Pancreas (tissue), 10 donors: ENCODE data around the gene WDR82. TPM values are rescaled to one million over a fixed set of nuclear protein-coding genes. Genes with fewer than 3 reads are reported as not detected.

Source experiments
- ATAC-seq, 4 donors: fragments of 200-7000 bp; cut with Tn5 transposase; one replicate each; pipeline versions ENCODE4 v1.8.0 to v1.9.1; 2020; ENCODE audit warnings: mild to moderate bottlenecking in 4 of 4, moderate library complexity in 4 of 4
- DNase-seq, 6 donors: peaks; one replicate each; pipeline ENCODE4 v3.0.0-alpha.2; 2020
- FAIRE-seq: peaks from 2 replicates; lab custom pipeline; 2012; peaks lifted over from hg19 to GRCh38; lab: Jason Lieb, UNC
- H3K27ac ChIP-seq, 4 donors: fragments of 200-600 bp; sonication (generic); 1 replicate in 3 of 4; 2 replicates in 1 of 4; pipeline versions ENCODE4 v1.5.0 to v1.8.0; 2020
- H3K27me3 ChIP-seq, 4 donors: fragments of 200-600 bp; one replicate each; pipeline ENCODE4 v1.8.0; 2021
- H3K36me3 ChIP-seq, 3 donors: fragments of 200-600 bp; sonication (generic) in 1 of 3; one replicate each; pipeline versions ENCODE4 v1.5.0 to v1.8.0; 2020 to 2021
- H3K4me1 ChIP-seq, 3 donors: fragments of 200-600 bp; one replicate each; pipeline ENCODE4 v1.8.0; 2021
- H3K4me3 ChIP-seq, 4 donors: fragments of 200-600 bp; sonication (generic) in 2 of 4; one replicate each; pipeline versions ENCODE4 v1.5.0 to v1.8.0; 2020 to 2021
- H3K9me3 ChIP-seq, 4 donors: fragments of 200-600 bp; one replicate each; pipeline ENCODE4 v1.8.0; 2021
- CTCF ChIP-seq, 4 donors: fragments of 200-600 bp; sonication (generic) in 3 of 4; IDR thresholded peaks; one replicate each; pipeline versions ENCODE4 v1.5.0 to v1.8.0; 2021; ENCODE audit warnings: antibody characterized with exemption in 4 of 4
- WGBS, 2 donors: extraction: QIAGEN DNeasy Blood & Tissue Kit; methylation state at CpG; one replicate each; pipeline ENCODE4 v1.1.7; 2013; 5-methylcytosine and 5-hydroxymethylcytosine counted together
- intact Hi-C, 3 donors: fragments of 100-400 bp; cut with DNase I; formaldehyde crosslinking; loops; one replicate each; pipeline versions ENCODE4 v1.11.1 to v1.14.2; 2022
- polyA plus RNA-seq, 2 donors: library from polyadenylated mRNA; stranded (reverse); fragments of 200-250 nt; gene quantifications; one replicate each; pipeline ENCODE4 v1.2.3, GENCODE V29; 2013
- total RNA-seq, 6 donors: library from RNA; stranded (reverse); fragmentation: NEBNext Ultra II Directional in 4 of 6; extraction: Animal tissue kit (Norgen Biotek cat#: 25700) in 4 of 6; gene quantifications; one replicate each; pipeline versions ENCODE4 v1.2.1 to v1.2.4, GENCODE V29; 2021 to 2023
- donor health status: healthy with polysubstance abuse.
- donor health status: DM: no; HTN: no; CAD: no; lungs with moderate emphysema.
- donor health status: DM: no; HTN: no; CAD: no.
- donor health status: control.
- donor health status: control.
- donor health status: Bipolar disorder and iron deficiency.
- donor health status: DM: yes; HTN: yes; CAD: no.
- donor health status: DM: no; HTN: no; CAD: no.
- donor health status: DM: no; HTN: no; CAD: no.
- donor health status: DM: yes; HTN: yes; CAD: no.

Gene WDR82
- total and polyA plus RNA-seq, 8 donors: 9.0 to 32.1 (median 18.8) TPM

GRCh38 chr3:52315006-52315405 is 36.6 kb upstream of the WDR82 start:
- intact Hi-C loops: no loop called here
- 82 to 89% methylated on average over 6 of the region's 6 CpGs for WGBS, 2 donors
- ATAC-seq: no peak
- Histone ChIP-seq H3K4me3 (no peak overlapping the region), H3K4me1 (no peaks in the 10 kb centered on the region), H3K27me3 (no peaks in the 10 kb centered on the region), H3K9me3 (no peaks in the 10 kb centered on the region), H3K36me3 (no peaks in the 10 kb centered on the region), H3K27ac (no peak overlapping the region)
- no peak for FAIRE-seq
- DNase-seq: peak in 2 of 6 donors; percentile 8 to 23
- no peak for TF ChIP-seq CTCF (IDR thresholded peaks at IDR 0.05)

- no peak for TF ChIP-seq CTCF (IDR thresholded peaks at IDR 0.05)
- H3K36me3 ChIP-seq: no peaks in the 10 kb centered on the region
- intact Hi-C loops: no loop called here
- no peak overlapping the region for H3K4me3 ChIP-seq
- no peaks in the 10 kb centered on the region for H3K9me3 ChIP-seq
- WGBS, 2 donors: 92 to 98% methylated on average over 3 of the region's 3 CpGs
- no peaks in the 10 kb centered on the region for H3K27me3 ChIP-seq
- no peak for FAIRE-seq
- ATAC-seq: peak in 1 of 4 donors; percentile 10
- no peaks in the 10 kb centered on the region for H3K4me1 ChIP-seq
- peak overlapping the region in 1 of 4 donors; percentile 62 for H3K27ac ChIP-seq
- peak in 1 of 6 donors; percentile 1 for DNase-seq
These were observed 36.0 kb upstream of the WDR82 start for GRCh38 chr3:52314489-52314888.

DNA sequence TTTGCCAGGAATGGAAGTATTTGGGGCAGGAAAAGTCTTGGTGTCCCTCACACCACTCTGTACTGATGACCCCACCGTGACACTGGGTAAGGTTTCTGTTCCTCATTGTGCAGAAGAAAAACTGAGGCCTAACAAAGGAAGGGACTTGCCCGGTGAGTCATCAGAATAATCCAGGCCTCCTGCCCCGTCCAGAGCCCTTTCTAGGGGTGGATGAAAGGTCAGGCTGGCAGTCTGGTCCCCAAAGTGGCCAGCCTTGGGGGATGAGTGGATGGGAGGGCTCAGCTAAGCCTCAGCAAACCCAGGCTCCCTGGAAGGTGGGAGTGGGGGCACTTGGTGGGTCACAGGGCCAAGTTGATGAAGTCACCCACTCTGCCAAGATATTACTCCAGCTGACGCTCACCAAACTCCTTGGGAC is 35.3 kb upstream of the WDR82 start:
- ATAC-seq (peak in 2 of 4 donors; percentile 72 to 83), FAIRE-seq (no peak), DNase-seq (peak in 3 of 6 donors; percentile 9 to 41 (median 26))
- no peaks in the 10 kb centered on the region for H3K36me3 ChIP-seq
- 77 to 93% methylated on average over 4 of the region's 4 CpGs for WGBS, 2 donors
- H3K4me1 ChIP-seq: no peaks in the 10 kb centered on the region
- no peaks in the 10 kb centered on the region for H3K27me3 ChIP-seq
- H3K4me3 ChIP-seq: no peak overlapping the region
- TF ChIP-seq CTCF (IDR thresholded peaks at IDR 0.05): no peak
- no peaks in the 10 kb centered on the region for H3K9me3 ChIP-seq
- intact Hi-C loops: no loop called here
- H3K27ac ChIP-seq: peak overlapping the region in 2 of 4 donors; percentile 41 to 62

GRCh38 chr3:52313188-52313773 is 34.8 kb upstream of the WDR82 start:
- TF ChIP-seq CTCF (IDR thresholded peaks at IDR 0.05): no peak
- Histone ChIP-seq H3K27ac (peak overlapping the region in 2 of 4 donors; percentile 41 to 62), H3K9me3 (no peaks in the 10 kb centered on the region), H3K27me3 (no peaks in the 10 kb centered on the region), H3K36me3 (no peaks in the 10 kb centered on the region), H3K4me3 (no peak overlapping the region), H3K4me1 (no peaks in the 10 kb centered on the region)
- no peak for FAIRE-seq
- intact Hi-C loops: no loop called here
- WGBS, 2 donors: 91 to 96% methylated on average over 2 of the region's 2 CpGs
- peak in 2 of 6 donors; percentile 6 to 19 for DNase-seq
- no peak for ATAC-seq

DNA sequence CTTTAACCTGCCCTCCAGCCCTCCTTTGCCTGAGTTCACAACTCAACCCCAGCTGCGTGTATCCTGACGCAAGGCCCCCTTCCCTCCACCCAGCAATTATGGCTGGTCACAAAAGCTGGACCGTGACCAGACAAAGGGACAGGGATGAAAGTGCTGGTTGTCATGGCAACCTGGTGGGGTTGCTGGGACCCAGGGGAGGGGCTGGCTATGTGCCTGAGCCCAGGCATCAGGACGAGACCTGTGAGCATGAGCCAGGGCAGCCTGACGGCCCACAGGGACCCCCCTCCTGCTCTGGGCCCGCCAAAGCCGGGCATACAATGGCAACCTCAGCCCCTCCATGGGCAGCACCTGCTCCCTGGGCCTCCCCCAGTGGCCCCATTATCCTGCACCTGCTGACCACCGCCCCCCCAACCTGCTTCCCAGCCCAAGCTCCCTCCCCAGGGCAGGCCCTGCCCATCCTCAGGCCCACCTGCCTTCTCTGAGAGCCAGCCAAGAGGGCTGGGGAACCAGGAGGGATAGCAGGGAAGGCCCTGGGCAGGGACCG is 33.2 kb upstream of the WDR82 start:
- TF ChIP-seq CTCF (IDR thresholded peaks at IDR 0.05): no peak
- ATAC-seq: no peak
- no peak overlapping the region for H3K27ac ChIP-seq
- H3K4me3 ChIP-seq: no peak overlapping the region
- H3K36me3 ChIP-seq: no peaks in the 10 kb centered on the region
- 91% methylated on average over 8 to 9 of the region's 9 CpGs for WGBS, 2 donors
- intact Hi-C loops: no loop called here
- no peaks in the 10 kb centered on the region for H3K27me3 ChIP-seq
- no peaks in the 10 kb centered on the region for H3K4me1 ChIP-seq
- no peak for FAIRE-seq
- peak in 1 of 6 donors; percentile 52 for DNase-seq
- H3K9me3 ChIP-seq: no peaks in the 10 kb centered on the region
